Body of pancreas (tissue), 4 donors: ENCODE results near the gene SH3PXD2B.

Experiments used
- POLR2A ChIP-seq, 3 donors: fragments of 450-650 bp; IDR thresholded peaks; one replicate each; pipeline ENCODE4 v1.6.1; 2016; ENCODE audit warnings: antibody characterized with exemption in 3 of 3, mild to moderate bottlenecking in 2 of 3
- TF ChIP-seq, protein P1 (sequence below), 7 experiments: fragments of 450-650 bp in 4 of 7; fragments of 200-600 bp in 3 of 7; sonication (generic) in 3 of 7; IDR thresholded peaks; one replicate each; pipeline ENCODE4 v1.5.1; 2016 to 2019; ENCODE audit warnings: antibody characterized with exemption in 7 of 7

DNA sequence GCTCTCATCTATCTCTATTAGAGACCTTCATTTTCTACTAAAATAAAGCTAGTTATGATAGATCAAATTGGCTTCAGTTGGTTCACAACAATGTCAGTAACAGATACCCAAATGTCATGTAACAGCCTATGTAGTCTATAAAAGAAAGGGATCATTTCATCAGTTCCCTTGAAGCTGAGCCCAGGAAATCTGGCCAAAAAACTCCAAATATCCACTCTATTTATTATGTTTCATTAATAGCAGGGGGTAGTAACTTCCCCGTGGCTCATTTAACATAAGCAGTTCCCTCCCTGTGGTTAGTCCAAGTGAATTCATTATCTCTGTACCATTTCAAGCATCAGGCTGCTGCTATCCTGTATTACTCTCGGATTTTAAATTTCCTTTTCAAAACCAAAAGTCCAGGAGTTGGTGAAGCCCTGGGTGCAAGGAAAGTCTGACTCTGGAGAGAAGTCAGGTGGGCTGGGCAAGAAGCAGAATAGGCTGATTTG lies 66.0 kb downstream of the SH3PXD2B start:
- TF ChIP-seq, protein P1, sequence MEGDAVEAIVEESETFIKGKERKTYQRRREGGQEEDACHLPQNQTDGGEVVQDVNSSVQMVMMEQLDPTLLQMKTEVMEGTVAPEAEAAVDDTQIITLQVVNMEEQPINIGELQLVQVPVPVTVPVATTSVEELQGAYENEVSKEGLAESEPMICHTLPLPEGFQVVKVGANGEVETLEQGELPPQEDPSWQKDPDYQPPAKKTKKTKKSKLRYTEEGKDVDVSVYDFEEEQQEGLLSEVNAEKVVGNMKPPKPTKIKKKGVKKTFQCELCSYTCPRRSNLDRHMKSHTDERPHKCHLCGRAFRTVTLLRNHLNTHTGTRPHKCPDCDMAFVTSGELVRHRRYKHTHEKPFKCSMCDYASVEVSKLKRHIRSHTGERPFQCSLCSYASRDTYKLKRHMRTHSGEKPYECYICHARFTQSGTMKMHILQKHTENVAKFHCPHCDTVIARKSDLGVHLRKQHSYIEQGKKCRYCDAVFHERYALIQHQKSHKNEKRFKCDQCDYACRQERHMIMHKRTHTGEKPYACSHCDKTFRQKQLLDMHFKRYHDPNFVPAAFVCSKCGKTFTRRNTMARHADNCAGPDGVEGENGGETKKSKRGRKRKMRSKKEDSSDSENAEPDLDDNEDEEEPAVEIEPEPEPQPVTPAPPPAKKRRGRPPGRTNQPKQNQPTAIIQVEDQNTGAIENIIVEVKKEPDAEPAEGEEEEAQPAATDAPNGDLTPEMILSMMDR (IDR thresholded peaks at IDR 0.05) = no peak
- TF ChIP-seq POLR2A (IDR thresholded peaks at IDR 0.05) = no peak
